ENCODE measurements around the gene OSBPL10. TPM values are rescaled to one million over a fixed set of nuclear protein-coding genes. Genes with fewer than 3 reads are reported as not detected.

OSBPL10 gene
- polyA plus RNA-seq, 1 donor from 2014 or later: 2.0 TPM

DNA sequence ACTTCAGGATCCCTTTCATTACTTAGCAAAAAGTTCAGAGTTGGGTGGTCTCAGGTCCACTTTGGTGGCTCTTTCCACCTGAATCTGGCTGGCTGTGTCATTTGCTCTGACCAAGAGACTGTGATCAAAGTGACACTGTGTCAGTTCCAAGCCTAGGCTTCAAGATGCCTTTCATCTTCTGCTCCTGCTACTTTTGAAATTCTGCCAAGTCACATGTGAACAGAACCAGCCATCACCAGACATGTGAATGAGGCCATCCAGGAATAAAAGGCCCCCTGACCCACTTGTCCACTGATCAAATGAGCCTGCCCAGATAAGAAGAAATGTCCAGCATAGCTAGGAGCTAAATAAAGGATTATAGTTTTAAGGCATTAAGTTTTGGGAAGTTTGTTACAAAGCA, 132.2 kb downstream of the OSBPL10 start:
- no peaks in the 10 kb centered on the region for H3K27me3 ChIP-seq (ENCODE audit: insufficient read depth, low read depth, low read length)
- no peak overlapping the region for H3K27ac ChIP-seq (ENCODE audit: low read length)
- no peaks in the 10 kb centered on the region for H3K9me3 ChIP-seq (ENCODE audit: low read length)
- no peaks in the 10 kb centered on the region for H3F3A ChIP-seq (ENCODE audit: insufficient read depth, low read length, poor library complexity, severe bottlenecking)
- H3K79me2 ChIP-seq (replicated peaks; ENCODE audit: insufficient read depth, low read length): no peaks in the 10 kb centered on the region
- H2AFZ ChIP-seq (ENCODE audit: low read depth, low read length): no peak overlapping the region
- H3K9me2 ChIP-seq (ENCODE audit: insufficient read depth, low read length): no peaks in the 10 kb centered on the region
- H4K20me1 ChIP-seq (ENCODE audit: insufficient read depth): no peaks in the 10 kb centered on the region
- TF ChIP-seq TAF1 (IDR thresholded peaks at IDR 0.05; ENCODE audit: low read depth) (no peak), POLR2AphosphoS5 (IDR thresholded peaks at IDR 0.05) (no peak), EP300 (conservative IDR thresholded peaks at IDR 0.05; ENCODE audit: poor library complexity, severe bottlenecking) (no peak), RAD21 (conservative IDR thresholded peaks at IDR 0.05) (no peak), MXI1 (conservative IDR thresholded peaks at IDR 0.05; ENCODE audit: poor library complexity, severe bottlenecking) (no peak), EZH2 (IDR thresholded peaks at IDR 0.05; ENCODE audit: borderline replicate concordance, insufficient read depth, low read length, poor library complexity, severe bottlenecking) (no peak), SMC3 (conservative IDR thresholded peaks at IDR 0.05; ENCODE audit: poor library complexity) (no peak)
- TF ChIP-seq, protein P1, sequence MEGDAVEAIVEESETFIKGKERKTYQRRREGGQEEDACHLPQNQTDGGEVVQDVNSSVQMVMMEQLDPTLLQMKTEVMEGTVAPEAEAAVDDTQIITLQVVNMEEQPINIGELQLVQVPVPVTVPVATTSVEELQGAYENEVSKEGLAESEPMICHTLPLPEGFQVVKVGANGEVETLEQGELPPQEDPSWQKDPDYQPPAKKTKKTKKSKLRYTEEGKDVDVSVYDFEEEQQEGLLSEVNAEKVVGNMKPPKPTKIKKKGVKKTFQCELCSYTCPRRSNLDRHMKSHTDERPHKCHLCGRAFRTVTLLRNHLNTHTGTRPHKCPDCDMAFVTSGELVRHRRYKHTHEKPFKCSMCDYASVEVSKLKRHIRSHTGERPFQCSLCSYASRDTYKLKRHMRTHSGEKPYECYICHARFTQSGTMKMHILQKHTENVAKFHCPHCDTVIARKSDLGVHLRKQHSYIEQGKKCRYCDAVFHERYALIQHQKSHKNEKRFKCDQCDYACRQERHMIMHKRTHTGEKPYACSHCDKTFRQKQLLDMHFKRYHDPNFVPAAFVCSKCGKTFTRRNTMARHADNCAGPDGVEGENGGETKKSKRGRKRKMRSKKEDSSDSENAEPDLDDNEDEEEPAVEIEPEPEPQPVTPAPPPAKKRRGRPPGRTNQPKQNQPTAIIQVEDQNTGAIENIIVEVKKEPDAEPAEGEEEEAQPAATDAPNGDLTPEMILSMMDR (IDR thresholded peaks at IDR 0.05; ENCODE audit: poor library complexity, severe bottlenecking): no peak
- TF ChIP-seq, protein P2, sequence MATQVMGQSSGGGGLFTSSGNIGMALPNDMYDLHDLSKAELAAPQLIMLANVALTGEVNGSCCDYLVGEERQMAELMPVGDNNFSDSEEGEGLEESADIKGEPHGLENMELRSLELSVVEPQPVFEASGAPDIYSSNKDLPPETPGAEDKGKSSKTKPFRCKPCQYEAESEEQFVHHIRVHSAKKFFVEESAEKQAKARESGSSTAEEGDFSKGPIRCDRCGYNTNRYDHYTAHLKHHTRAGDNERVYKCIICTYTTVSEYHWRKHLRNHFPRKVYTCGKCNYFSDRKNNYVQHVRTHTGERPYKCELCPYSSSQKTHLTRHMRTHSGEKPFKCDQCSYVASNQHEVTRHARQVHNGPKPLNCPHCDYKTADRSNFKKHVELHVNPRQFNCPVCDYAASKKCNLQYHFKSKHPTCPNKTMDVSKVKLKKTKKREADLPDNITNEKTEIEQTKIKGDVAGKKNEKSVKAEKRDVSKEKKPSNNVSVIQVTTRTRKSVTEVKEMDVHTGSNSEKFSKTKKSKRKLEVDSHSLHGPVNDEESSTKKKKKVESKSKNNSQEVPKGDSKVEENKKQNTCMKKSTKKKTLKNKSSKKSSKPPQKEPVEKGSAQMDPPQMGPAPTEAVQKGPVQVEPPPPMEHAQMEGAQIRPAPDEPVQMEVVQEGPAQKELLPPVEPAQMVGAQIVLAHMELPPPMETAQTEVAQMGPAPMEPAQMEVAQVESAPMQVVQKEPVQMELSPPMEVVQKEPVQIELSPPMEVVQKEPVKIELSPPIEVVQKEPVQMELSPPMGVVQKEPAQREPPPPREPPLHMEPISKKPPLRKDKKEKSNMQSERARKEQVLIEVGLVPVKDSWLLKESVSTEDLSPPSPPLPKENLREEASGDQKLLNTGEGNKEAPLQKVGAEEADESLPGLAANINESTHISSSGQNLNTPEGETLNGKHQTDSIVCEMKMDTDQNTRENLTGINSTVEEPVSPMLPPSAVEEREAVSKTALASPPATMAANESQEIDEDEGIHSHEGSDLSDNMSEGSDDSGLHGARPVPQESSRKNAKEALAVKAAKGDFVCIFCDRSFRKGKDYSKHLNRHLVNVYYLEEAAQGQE (IDR thresholded peaks at IDR 0.05; ENCODE audit: borderline replicate concordance): no peak
- H3K4me3 ChIP-seq (ENCODE audit: low read length): no peak overlapping the region
- no peak overlapping the region for H3K4me2 ChIP-seq (ENCODE audit: low read length)
- H3K36me3 ChIP-seq (ENCODE audit: insufficient read depth, low read length): no peaks in the 10 kb centered on the region
- no peak overlapping the region for H3K9ac ChIP-seq (ENCODE audit: low read length)

DNA sequence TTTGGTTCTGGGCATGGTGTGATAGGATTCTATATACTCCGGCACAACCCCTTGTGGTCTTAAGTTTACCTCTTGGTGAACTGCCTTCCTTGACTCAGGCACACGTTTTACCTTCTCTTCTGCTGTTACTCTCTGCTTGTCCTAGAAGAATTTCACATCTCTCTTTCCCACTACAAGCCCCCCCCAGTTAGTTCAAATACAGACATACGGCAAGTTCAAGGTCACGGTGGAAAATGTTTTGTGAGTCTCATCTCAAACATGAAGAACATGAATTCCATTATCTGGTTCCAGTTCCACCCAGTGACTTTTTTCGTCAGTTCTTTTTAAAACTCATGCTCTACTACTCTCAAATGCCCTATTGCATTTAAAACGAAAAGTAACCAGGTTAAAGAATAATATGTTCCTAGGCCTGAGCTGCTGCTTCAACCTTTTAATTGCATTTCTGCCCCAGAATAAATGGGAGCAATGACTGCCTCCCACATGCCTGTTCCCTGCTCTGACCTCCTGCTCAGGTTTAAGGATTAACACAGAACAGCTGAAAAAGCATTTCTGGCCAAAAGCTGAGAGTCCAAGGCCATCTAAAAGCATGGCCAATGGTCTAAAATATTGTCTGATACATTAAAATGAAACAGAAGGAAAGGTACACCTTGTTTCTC, 132.8 kb downstream of the OSBPL10 start:
- no peak overlapping the region for H3K4me2 ChIP-seq (ENCODE audit: low read length)
- H3K27ac ChIP-seq (ENCODE audit: low read length): no peak overlapping the region
- no peak overlapping the region for H3K9ac ChIP-seq (ENCODE audit: low read length)
- no peaks in the 10 kb centered on the region for H3F3A ChIP-seq (ENCODE audit: insufficient read depth, low read length, poor library complexity, severe bottlenecking)
- H3K4me3 ChIP-seq (ENCODE audit: low read length): no peak overlapping the region
- H3K9me3 ChIP-seq (ENCODE audit: low read length): no peaks in the 10 kb centered on the region
- no peaks in the 10 kb centered on the region for H3K79me2 ChIP-seq (replicated peaks; ENCODE audit: insufficient read depth, low read length)
- TF ChIP-seq TAF1 (IDR thresholded peaks at IDR 0.05; ENCODE audit: low read depth) (no peak), EZH2 (IDR thresholded peaks at IDR 0.05; ENCODE audit: borderline replicate concordance, insufficient read depth, low read length, poor library complexity, severe bottlenecking) (no peak), RAD21 (conservative IDR thresholded peaks at IDR 0.05) (no peak), MXI1 (conservative IDR thresholded peaks at IDR 0.05; ENCODE audit: poor library complexity, severe bottlenecking) (no peak), EP300 (conservative IDR thresholded peaks at IDR 0.05; ENCODE audit: poor library complexity, severe bottlenecking) (no peak), POLR2AphosphoS5 (IDR thresholded peaks at IDR 0.05) (no peak), SMC3 (conservative IDR thresholded peaks at IDR 0.05; ENCODE audit: poor library complexity) (no peak)
- TF ChIP-seq, protein P1 (IDR thresholded peaks at IDR 0.05; ENCODE audit: poor library complexity, severe bottlenecking): no peak
- TF ChIP-seq, protein P2 (IDR thresholded peaks at IDR 0.05; ENCODE audit: borderline replicate concordance): no peak
- H3K9me2 ChIP-seq (ENCODE audit: insufficient read depth, low read length): no peaks in the 10 kb centered on the region
- H3K27me3 ChIP-seq (ENCODE audit: insufficient read depth, low read depth, low read length): no peaks in the 10 kb centered on the region
- no peak overlapping the region for H2AFZ ChIP-seq (ENCODE audit: low read depth, low read length)
- H3K36me3 ChIP-seq (ENCODE audit: insufficient read depth, low read length): no peaks in the 10 kb centered on the region
- no peaks in the 10 kb centered on the region for H4K20me1 ChIP-seq (ENCODE audit: insufficient read depth)

Measured in neural cell (in vitro differentiated cells).